ENCODE data around the gene FDX2.
"Not testable (repeated sequence)": the region's sequence is repeated elsewhere in the genome, so short reads cannot be mapped to it uniquely, and the experiment has no call there.

The FDX2 gene

DNA sequence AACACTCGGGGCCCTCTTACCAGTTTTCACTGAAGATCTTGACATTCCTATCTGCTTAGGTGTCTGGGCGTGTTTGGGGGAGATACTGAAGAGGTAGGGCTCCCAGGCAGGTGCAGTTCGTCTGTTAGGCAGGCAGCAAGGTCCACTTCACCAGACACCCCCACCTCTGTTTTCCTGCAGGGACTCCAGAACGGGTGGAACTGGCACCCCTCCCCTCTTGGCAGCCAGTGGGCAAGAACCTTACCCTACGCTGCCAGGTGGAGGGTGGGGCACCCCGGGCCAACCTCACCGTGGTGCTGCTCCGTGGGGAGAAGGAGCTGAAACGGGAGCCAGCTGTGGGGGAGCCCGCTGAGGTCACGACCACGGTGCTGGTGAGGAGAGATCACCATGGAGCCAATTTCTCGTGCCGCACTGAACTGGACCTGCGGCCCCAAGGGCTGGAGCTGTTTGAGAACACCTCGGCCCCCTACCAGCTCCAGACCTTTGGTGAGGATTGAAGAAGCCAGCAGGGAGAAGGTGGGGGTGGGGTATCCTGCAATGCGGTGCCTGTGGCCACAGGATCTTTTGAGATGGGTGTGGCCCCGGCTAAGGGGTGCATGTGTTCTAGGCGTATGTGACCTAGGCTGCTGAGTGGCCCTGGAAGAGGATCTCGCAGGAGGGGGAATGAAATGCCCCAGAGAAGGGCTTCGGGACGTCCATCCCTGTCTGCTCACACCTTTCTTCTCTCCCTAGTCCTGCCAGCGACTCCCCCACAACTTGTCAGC lies 32.3 kb downstream of the FDX2 start:
- no peak for DNase-seq

DNA sequence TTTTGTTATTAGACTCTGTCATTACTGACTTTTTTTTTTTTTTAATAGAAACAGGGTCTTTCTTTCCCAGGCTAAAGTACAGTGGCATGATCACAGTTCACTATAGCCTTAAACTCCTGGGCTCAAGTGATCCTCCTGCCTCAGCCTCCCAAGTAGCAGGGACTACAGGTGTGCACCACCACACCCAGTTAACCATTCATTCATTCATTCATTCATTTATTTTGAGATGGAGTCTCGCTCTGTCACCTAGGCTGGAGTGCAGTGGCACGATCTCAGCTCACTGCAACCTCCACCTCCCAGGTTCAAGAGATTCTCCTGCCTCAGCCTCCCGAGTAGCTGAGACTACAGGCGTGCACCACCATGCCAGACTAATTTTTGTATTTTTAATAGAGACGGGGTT lies 33.8 kb downstream of the FDX2 start:
- DNase-seq = not testable (repeated sequence)

DNA sequence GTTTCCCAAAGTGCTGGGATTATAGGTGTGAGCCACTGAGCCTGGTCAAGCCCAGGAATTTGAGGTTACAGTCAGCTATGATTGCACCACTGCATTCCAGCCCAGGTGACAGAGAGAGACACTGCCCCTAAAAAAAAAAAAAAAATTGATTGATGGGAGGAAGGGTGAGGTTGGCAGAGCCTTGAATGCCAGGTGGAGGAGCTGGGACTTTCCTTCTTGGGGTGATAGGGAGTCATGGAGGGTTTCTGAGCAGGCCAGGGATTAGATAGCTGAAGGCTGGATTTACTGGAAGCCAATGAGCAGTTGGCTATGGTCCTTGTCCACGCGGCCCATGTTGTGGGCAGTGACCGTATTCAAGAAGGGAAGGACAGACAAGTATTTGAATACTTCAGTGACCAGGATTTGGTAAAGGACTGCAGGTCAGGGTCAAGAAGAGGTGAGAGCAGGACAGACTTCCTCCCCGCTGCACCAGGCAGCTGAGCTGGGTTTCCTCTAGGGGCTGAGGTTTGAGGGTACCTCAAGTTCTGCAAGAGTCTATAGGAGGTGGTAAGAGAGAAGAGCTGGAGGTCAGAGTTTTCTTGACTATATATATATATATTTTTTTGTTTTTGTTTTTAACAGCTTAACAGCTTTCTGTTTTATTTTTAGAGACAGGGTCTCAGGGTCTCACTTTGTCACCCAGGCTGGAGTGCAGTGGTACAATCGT lies 35.9 kb downstream of the FDX2 start:
- DNase-seq = no peak

DNA sequence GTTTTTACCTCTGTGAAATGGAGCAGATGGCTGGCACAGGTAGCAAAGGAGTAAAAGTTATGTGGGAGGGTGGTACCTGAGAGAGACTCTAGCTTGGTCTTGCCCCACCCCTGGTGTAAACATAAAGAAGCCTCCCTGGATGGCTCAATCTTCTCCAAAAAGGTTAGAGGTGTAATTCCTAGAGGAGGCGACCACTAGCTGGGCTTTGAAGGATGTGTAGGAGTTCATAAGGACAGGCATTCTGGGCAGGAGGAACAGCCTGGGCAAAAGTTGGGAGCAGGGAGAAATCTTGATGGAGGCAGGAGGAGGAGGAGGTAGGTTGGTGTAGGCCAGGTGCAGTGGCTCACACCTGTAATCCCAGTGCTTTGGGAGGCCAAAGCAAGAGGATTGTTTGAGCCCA lies 36.9 kb downstream of the FDX2 start:
- DNase-seq = no peak

- no peak for DNase-seq
Observed at GRCh38 chr19:10277795-10278589, 37.8 kb downstream of the FDX2 start.

- no peak for DNase-seq
Observed at GRCh38 chr19:10274589-10274988, 41.2 kb downstream of the FDX2 start.

- no peak for DNase-seq
Observed at GRCh38 chr19:10271543-10272086, 44.2 kb downstream of the FDX2 start.

- DNase-seq = peak in 1 of 2 donors; percentile 47
Observed at GRCh38 chr19:10270616-10271394, 45.0 kb downstream of the FDX2 start, which contains the start of gene ICAM1. Gene ICAM1, plus strand, starts transcription at chr19:10271120. Its CDS starts 40 bp downstream, at chr19:10271160.

DNA sequence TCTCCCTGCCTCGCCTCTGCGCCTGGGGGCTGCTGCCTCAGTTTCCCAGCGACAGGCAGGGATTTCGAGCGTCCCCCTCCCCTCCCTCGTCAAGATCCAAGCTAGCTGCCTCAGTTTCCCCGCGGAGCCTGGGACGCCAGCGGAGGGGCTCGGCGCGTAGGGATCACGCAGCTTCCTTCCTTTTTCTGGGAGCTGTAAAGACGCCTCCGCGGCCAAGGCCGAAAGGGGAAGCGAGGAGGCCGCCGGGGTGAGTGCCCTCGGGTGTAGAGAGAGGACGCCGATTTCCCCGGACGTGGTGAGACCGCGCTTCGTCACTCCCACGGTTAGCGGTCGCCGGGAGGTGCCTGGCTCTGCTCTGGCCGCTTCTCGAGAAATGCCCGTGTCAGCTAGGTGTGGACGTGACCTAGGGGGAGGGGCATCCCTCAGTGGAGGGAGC lies 45.6 kb downstream of the FDX2 start:
- DNase-seq = peak in 1 of 2 donors; percentile 12

GRCh38 chr19:10269333-10270179 lies 46.3 kb downstream of the FDX2 start:
- DNase-seq = peak; percentile 40 to 48

- DNase-seq = no peak
Observed at GRCh38 chr19:10268071-10268470, 47.7 kb downstream of the FDX2 start.

DNA sequence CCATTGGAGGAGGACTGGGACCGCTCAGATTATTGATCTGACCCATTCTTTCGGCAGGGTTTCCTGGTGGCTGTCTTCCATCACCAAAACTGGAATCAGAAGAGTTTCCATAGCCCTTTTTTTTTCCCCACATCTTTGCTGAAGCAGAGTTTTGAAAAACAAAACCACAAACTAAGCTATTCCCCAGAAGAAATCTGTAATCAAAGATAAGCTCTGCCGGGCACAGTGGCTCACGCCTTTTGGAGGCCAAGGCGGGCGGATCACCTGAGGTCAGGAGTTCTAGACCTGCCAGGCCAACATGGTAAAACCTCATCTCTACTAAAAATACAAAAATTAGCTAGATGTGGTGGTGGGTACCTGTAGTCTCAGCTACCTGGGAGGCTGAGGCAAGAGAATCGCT lies 49.1 kb downstream of the FDX2 start:
- DNase-seq = no peak

GRCh38 chr19:10262771-10263170 lies 53.0 kb downstream of the FDX2 start:
- no peak for DNase-seq

DNA sequence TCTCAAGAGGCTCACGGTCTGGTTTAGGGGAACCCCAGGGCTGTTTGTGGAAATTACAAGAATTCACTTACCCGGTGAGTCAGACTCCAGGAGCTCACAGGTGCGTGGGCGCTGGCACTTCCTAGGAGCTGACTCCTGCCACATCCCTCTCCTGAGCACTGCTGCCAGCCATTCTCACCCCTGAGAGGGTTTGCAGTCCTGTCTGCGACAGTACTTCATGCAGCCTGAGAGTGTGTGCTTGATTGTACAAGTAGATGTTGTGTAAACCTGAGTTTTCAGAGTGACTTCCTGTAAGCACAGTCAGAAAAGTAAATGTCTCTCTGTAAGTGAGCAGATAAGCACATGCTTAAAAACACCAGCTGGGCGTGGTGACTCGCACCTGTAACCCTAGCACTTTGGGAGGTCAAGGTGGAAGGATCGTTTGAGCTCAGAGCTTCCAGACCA lies 55.7 kb downstream of the FDX2 start:
- DNase-seq = no peak
